GM18511 (cell line): ENCODE results near the gene KLRC4.
A peak's percentile ranks its signal among the peaks of the same experiment; 100 is the strongest.
"Not testable (repeated sequence)": the region's sequence is repeated elsewhere in the genome, so short reads cannot be mapped to it uniquely, and the experiment has no call there.

Experiments used
- ATAC-seq: cut with Tn5 transposase; IDR thresholded peaks from one replicate; pipeline ENCODE4 v1.9.1; 2021; ENCODE audit warnings: mild to moderate bottlenecking, moderate library complexity; ENCODE audit not compliant: unreplicated experiment

KLRC4 gene

DNA sequence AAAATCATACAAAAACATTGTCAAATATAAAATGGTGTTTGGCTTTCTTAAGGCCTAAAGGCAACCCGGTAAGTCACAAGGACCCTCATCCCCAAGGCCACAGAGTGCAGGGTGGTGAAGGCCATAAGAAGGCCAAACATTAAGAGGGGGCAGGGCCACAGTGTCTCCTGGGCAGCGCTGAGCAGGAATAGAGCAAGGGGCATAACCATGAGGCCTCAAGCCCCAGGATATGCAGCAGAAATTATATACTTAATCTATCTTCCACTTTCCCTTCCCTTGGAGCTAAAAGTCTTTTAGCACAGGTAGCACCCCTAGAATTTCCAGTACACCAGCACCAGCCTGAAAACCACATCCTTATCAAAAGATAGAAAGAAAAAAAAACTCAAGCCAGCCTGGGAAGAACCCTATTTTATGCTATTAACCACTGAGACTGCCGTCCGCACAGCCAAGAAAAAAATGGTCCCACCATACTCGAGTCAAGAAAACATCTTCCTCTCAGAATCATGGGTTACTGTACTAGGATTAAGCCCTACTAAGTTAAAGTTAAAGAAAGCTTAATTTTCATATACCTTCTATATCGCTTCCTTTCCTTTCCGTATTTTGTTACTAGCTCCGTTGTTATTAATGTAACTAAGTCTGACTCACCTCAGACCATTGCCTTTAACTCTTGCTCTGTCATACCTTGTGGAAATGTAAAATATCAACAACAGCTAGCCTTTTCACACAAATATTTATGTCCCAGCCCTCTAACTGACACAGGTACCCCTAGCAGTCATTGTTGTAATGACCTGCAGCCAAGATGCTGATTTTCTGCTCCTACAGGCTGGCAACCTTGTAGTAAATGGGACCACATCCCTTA is 39.8 kb downstream of the KLRC4 start:
- no peak for ATAC-seq

DNA sequence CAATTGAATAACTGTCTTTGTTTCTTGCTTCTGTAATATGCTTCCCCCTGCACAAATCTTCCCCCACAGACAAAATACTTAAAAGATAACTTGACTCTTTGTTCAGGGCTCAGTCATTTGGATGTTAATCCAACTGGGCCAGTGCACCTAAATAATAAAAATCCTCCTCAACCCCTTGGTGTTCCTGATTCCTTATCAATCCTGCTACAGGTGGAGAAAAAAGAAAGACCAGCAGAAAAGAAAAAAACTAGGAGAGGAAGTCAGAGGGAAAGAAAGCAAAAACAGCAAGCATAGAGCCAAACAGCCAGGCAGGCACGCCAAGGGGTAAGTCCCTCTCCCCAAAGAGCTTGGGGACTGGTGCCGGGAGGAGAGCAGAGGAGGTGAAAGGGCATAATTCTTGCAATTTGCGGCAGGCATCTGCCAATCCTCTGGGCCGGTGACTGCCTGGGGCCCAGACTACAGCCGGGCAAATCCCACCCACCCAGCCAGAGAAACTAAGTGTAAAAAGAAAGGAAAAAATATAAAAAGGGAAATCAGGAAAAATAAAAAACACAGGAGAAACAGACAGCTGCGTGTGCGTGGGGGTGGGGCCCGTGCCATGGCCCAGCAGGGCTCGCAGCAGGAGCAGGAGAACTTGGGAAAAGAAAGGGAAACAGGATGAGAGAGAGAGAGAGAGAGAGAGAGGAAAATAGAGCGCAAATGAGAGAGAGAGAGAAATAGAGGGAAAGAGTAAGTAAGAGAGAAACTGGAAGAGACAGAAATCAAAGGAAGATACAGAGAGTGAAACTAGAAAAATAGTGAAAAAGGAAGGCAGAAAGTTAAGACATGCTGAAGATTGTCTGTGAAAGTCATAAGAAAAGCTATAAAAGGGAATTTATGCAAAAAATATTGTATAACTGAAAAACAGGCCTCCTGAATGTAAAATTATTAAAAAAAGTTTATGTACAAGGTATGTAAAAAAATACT is 41.1 kb downstream of the KLRC4 start:
- no peak for ATAC-seq

DNA sequence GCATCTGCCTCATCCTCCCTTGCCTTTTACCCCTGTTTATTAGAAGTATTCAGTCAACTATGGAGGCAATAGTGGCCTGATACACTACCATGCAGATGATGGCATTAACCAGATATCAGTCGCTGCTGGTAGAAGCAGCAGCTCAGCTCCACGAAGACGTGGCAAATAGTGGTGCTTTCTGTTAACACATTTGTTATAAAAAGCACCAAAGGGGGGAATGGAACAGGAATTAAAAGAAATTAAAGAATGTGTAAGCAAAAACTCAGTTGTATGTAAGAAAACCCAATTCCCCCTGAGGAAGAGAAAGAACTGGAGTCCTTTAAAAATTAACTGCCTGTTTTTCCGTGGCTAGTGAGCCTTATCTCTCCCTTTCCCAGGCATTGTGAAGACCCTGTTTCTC is 41.8 kb downstream of the KLRC4 start:
- not testable (repeated sequence) for ATAC-seq

DNA sequence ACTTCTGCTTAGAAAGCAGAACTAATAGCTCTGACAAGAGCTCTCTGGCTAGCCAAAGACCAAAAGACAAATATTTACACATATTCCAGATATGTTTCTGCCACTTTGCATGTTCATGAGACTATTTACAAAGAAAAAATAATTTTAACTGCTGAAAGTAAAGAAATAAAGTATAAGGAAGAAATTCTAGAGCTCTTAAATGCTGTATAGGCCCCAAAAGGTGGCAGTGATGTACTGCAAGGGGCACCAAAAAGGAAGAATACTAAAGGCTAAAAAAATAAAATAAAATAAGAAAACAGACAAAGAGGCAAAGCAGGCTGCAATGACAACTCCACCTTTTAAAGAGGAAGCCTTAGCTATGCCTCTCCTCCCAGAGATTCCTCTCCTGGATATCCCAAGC is 42.7 kb downstream of the KLRC4 start:
- ATAC-seq = no peak

DNA sequence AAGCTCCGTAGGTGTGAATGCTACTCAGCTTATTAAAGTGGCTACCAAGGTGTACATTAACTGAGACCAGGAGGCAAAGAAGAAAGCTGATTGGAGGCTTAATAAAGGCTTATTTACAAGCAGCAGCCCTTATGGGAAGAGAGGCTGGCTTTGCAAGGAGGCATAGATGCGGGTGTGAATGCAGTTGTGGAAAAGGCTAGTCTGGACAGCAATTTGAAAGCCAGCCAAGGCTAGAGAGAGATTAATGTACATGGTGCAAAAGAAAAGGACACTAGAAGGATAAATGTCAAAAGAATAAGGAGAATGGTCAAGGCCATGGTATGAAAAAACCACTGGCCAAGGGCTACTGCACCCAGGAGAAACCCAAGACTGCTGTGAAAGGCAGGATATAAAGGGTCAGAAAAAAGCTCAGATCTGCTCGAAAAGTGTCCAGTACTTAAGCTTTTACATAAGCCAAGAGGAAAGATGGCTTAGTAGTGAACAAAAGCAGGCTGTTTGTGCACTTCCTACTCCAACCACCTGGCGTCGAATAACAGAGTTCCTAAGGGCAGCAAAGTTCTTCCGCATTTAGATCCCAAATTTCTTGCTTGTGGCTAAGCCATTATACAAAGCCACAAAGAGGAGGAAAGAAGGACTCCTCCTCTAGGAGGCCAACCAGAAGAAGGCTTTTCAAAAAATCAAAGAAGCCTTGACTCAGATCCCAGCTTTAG is 43.7 kb downstream of the KLRC4 start:
- ATAC-seq = no peak

DNA sequence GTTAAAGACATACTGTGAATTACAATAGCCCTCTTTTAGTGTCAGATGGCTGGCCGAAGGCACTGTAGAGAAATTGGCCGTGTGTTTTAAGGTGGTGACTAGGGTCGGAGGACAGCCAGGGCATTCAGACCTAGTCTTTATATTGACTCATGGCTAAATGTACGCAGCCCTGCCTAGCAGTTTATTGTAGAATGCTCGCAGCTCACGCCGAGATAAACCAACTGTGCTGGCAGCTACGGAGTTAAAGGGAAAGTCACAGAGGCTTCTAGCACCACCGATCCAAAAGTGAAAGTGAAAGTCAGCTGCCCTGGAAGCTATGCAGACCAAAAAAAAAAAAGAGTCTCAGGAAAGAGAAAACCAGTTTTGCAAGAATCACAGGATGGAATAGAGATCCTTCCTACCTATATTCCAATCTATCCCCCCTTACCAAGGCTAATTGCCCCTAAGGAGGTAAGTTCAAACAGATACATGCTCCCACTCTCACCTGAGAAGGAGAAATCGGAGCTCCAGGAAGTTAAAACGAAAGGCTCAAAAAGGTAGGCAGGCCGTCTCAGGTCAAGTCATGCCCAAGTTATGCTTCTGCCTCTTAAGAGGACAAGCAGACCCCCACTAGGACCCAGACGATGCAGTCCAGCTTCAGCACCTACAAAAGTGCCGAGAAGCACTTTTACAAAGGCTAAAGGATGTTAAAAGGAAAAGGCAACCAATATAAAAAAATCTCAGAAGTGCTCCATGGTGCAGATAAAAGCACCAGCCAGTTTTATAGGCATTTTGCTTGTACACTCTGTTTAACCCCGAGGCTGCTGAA is 44.5 kb downstream of the KLRC4 start:
- ATAC-seq = peak; percentile 69

DNA sequence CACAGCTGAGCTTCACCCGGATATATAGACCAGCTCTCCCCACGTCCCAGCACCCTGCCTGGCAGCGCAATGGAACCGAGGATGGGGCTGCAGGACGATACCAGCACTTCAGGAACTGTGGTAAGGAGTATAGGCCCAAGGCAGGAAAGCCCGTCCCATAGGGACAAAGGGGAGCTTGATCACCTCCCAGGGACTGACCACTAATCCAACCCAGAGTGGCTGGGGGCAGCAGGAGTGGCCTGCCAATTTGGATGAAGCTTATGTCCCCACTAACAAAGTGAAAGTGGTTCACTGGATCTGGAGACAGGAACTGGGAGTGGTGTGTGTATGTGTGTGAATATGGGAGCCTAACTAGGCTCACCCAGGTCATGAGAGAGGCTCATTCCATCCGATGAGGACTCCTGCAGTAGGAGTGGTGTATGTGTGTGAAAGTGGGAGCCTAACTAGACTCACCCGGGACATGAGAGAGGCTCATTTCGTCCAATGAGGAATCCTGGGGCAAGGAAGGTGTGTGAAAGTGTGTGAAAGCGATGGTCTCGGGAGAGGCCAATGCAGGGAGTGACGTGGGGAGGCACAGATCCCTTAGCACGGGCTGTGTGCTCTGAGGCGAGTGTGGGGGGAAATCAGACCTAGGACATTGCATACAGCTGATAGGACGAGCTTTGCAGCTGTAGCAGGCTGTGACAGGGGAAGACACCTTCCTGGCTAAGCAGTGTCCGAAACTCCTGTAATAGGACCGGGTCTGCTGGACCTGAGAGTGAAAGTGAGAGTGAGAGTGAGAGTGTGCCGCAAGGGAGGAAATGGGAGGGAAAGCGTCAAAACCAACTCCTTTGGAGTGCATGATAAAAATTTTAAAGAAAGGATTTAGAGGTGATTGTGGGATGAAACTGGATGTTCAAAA is 45.4 kb downstream of the KLRC4 start:
- ATAC-seq = peak; percentile 91

DNA sequence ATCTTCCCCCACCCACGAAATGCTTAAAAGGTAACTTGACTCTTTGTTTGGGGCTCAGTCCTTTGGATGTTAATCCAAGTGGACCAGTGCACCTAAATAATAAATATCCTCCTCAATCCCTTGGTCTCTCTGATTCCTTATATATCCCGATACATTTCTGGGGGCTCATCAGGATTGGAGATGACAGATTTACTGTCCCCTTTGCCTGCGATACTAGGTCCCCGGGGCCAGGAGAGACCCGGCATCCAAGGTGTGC is 46.0 kb downstream of the KLRC4 start:
- no peak for ATAC-seq

DNA sequence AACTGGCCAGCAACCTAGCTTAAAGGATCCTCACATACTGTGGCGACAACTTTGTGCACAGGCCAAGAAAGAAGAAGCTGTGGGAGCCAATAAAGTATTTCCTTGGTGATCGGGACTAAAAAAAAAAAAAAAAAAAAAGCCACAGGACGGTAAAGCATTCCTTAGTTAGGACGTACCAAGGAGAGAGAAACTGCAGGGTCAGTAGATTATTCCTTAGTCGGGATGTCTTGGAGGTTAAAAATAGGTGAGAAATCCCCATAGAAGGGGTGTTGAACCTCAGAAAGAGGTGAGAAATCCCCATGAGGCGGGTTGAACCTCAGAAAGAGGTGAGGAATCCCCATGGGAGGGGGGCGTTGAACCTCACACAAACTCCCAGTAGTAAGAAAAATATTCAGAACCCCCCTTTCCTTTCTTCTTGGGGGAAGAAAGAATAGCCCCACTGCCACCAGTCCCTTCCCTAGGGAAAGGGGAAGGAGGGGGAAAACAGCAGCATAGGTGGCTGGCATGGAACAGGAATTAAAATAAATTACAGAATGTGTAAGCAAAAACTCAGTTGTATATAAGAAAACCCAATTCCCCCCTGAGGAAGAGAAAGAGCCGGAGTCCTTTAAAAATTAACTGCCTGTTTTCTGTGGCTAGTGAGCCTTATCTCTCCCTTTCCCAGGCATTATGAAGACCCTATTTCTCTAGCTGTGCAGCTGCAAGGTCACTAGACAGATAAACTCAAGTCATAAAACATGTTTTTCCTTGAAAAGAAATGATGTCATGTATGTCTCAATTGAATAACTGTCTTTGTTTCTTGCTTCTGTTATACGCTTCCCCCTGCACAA is 46.5 kb downstream of the KLRC4 start:
- no peak for ATAC-seq

DNA sequence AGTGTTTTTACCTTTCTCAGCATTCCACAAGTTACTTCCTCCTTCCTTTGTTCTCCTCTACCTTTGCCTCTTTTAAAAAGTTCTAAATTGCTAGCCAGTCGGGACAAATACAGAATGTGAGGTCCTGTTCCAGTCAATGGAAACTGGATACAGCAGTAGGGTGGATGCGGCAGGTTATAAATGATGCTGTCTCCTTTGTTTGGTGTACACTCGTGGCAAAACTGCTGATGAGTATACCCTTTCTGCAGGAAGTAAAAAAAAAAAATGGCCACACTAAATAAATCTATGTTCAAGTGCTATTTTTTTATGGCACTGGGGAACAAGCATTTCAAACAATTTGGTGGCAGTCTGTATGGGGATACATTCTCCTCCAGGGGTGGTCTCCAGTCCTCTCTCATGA is 47.2 kb downstream of the KLRC4 start:
- ATAC-seq = no peak

DNA sequence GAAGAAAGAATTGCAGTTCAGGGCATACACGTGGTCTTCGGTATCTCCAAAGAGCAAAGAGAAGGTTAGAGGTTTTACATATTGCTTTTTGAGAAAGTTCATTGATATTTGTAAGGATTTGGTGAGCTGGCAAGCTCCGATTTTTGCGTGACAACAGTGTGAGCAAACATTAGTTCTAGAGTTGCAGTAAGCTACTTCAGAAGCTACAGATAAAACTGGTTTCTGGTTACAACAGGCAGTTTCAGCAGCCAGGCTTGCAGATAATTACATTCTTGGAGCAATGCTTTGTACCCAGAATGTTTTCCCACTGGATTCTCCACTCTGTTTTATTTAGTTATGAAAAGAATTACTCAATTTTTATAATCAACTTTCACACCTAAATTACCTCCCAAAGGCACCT is 47.9 kb downstream of the KLRC4 start:
- no peak for ATAC-seq

DNA sequence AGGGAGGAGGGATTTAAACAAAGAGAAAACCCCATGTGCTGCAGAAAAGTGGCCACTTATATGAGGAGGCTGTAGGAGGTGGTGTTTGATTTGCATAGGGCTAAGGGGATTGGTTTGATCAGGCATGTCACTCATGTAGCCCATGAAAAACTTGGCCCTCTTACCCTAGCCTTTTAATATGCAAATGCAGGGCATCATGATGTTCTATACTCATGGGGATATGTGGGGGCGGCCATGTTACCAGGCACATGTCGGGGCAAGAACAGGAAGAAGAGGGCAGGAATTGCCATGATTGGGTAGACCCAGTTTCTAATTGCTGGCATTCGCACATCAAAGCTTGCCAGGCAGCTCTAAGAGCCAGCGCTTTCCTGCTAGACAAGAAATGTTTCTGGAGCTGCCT is 48.5 kb downstream of the KLRC4 start:
- no peak for ATAC-seq

DNA sequence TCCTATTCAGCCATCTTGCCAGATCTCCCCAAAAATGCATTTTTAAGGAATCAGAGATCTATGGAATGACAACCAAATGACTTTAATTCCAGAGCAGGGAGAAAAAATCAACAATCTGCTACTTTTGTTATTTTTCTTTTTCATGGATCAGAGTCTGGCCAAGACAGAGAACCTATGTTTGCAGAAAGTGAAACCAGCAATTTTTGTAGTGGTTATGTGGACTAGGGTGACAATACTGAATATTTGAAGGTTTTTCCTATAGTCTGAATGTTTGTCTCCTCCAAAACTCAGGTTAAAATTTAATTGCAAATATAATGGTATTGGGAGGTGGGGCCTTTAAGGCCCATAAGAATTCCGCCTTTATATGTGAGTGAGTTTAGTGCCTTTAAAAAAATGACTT is 50.6 kb downstream of the KLRC4 start:
- no peak for ATAC-seq

DNA sequence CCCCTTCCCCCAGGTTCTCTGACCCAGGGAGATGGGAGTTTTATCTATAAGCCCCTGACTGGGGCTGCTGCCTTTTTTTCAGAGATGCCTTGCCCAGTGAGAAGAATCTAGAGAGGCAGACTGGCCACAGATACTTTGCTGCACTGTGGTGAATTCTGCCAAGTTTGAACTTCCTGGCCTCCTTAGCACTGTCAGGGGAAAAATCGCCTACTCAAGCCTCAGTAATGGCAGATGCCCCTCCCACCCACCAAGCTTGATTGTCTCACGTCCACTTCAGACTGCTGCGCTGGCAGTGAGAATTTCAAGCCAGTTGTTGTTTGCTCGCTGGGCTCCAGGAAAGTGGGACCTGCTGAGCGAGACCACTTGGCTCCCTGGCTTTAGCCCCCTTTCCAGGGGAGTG is 51.4 kb downstream of the KLRC4 start:
- ATAC-seq = no peak
